Stimulated activated CD8-positive, alpha-beta memory T cell treated with anti-CD3 and anti-CD28 coated beads, Interleukin-12 subunit alpha, Interleukin-12 subunit beta, amount 100 ng/mL, for 1 hour (primary cell): ENCODE results near the gene KCNQ1.

Source experiments
- DNase-seq: peaks from one replicate; pipeline ENCODE4 v3.0.0-alpha.2; 2020; ENCODE audit warnings: low read depth

The KCNQ1 gene

GRCh38 chr11:2424811-2425495 lies 19.9 kb upstream of the KCNQ1 start:
- DNase-seq: no peak

GRCh38 chr11:2425506-2425905 lies 19.3 kb upstream of the KCNQ1 start:
- DNase-seq: no peak

- no peak for DNase-seq
Observed at GRCh38 chr11:2426221-2426620, 18.6 kb upstream of the KCNQ1 start.

GRCh38 chr11:2426826-2427521 lies 17.8 kb upstream of the KCNQ1 start:
- DNase-seq: no peak

GRCh38 chr11:2427721-2428321 lies 17.0 kb upstream of the KCNQ1 start:
- no peak for DNase-seq

- DNase-seq: peak; percentile 85
Observed at GRCh38 chr11:2428322-2428795, 16.4 kb upstream of the KCNQ1 start.

- no peak for DNase-seq
Observed at GRCh38 chr11:2431395-2431794, 13.4 kb upstream of the KCNQ1 start.

- DNase-seq: no peak
Observed at GRCh38 chr11:2432171-2432621, 12.6 kb upstream of the KCNQ1 start.

- DNase-seq: no peak
Observed at GRCh38 chr11:2432628-2433071, 12.2 kb upstream of the KCNQ1 start.

- no peak for DNase-seq
Observed at GRCh38 chr11:2433106-2433925, 11.5 kb upstream of the KCNQ1 start.

- no peak for DNase-seq
Observed at GRCh38 chr11:2434008-2434407, 10.8 kb upstream of the KCNQ1 start.

- no peak for DNase-seq
Observed at GRCh38 chr11:2434506-2435255, 10.1 kb upstream of the KCNQ1 start.

- DNase-seq: no peak
Observed at GRCh38 chr11:2435288-2436012, 9.4 kb upstream of the KCNQ1 start.

- DNase-seq: no peak
Observed at GRCh38 chr11:2436013-2436520, 8.7 kb upstream of the KCNQ1 start.

GRCh38 chr11:2436521-2437031 lies 8.2 kb upstream of the KCNQ1 start:
- no peak for DNase-seq

GRCh38 chr11:2437516-2437915 lies 7.3 kb upstream of the KCNQ1 start:
- DNase-seq: no peak

GRCh38 chr11:2439820-2440219 lies 5.0 kb upstream of the KCNQ1 start:
- DNase-seq: no peak

- no peak for DNase-seq
Observed at GRCh38 chr11:2440646-2441045, 4.2 kb upstream of the KCNQ1 start.

- no peak for DNase-seq
Observed at GRCh38 chr11:2441171-2441570, 3.6 kb upstream of the KCNQ1 start.

- no peak for DNase-seq
Observed at GRCh38 chr11:2442589-2442988, 2.2 kb upstream of the KCNQ1 start.
